Measurements from ENCODE around the gene TOP1. TPM values are rescaled to one million over a fixed set of nuclear protein-coding genes. Genes with fewer than 3 reads are reported as not detected.

The TOP1 gene
- total and polyA plus RNA-seq, 3 experiments from 2014 or later: 15.0 to 103 (median 98.5) TPM

DNA sequence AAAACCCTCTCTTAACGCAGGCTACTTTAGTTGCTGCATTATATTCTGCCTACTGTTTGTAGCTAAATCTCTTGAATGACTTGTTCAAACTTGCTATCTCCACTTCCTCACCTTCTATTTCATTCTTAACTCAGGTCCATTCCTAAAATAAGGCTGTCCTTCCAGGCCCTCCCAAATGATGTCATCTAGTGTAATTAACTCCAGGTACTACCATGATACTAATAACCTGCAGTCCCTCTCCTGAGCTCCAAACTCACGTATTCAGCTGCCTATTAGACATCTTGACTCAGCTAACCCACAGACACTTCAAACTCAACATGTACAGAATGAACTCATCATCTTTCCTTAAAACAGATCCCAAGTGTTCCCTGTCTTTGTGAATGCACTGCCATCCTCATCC lies 10.5 kb upstream of the TOP1 start:
- Histone ChIP-seq H3K27ac (ENCODE audit: low read depth, low read length) (no peak overlapping the region), H3K4me3 (ENCODE audit: low read length) (no peak overlapping the region), H3K36me3 (ENCODE audit: insufficient read depth, low read length) (no peaks in the 10 kb centered on the region), H3K27me3 (ENCODE audit: insufficient read depth, low read length, poor library complexity, severe bottlenecking) (no peaks in the 10 kb centered on the region), H3K9me3 (ENCODE audit: low read length) (no peaks in the 10 kb centered on the region), H3K4me1 (ENCODE audit: insufficient read depth, low read length) (no peaks in the 10 kb centered on the region)
- Mint-ChIP-seq H3K27me3 (peaks cover 0 to 6% of the 10 kb centered on the region in 2 donors), H3K27ac (no peak overlapping the region), H3K9me3 (no peaks in the 10 kb centered on the region), H3K36me3 (peaks cover 0 to 1% (median 0%) of the 10 kb centered on the region in 3 donors), H3K4me1 (no peaks in the 10 kb centered on the region), H3K4me3 (no peak overlapping the region)
- ChIA-PET CTCF (interaction anchor here (0.5 to 0.6 kb wide), 2 partner anchors 29 to 321 kb away, joined by 3 read pairs; no protein-coding TSS in a partner anchor), POLR2A (no interaction called here)
- no peak for DNase-seq

DNA sequence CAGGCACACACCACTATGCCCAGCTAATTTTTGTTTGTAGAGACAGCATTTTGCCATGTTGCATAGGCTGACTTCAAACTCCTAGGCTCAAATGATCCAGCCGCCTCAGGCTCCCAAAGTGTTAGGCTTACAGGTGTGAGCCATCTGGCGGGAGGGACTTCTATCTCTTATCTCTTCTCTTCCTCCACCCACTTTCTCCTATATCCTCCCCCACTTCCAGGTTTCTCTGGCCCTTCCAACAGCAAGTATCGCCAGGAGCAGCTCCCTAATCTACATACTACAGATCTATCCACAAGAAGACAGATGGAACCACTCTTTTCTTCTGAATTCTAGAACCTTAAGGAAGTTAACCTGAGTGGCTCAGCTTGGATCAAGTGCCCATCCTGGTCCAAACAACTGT lies 5.1 kb upstream of the TOP1 start:
- CTCF ChIA-PET: interaction anchor here (3.1 kb wide), 1 partner anchor 33 kb away, joined by 8 read pairs; no protein-coding TSS in a partner anchor
- H3K9me3 Mint-ChIP-seq: no peaks in the 10 kb centered on the region
- H3K4me3 ChIP-seq (ENCODE audit: low read length): no peak overlapping the region

GRCh38 chr20:41027366-41027765 lies 1.3 kb upstream of the TOP1 start:
- Histone ChIP-seq H3K4me1 (ENCODE audit: insufficient read depth, low read length) (peaks cover 32% of the 10 kb centered on the region), H3K36me3 (ENCODE audit: insufficient read depth, low read length) (no peaks in the 10 kb centered on the region), H3K27me3 (ENCODE audit: insufficient read depth, low read length, poor library complexity, severe bottlenecking) (no peaks in the 10 kb centered on the region), H3K4me3 (ENCODE audit: low read length) (no peak overlapping the region), H3K27ac (ENCODE audit: low read depth, low read length) (no peak overlapping the region), H3K9me3 (ENCODE audit: low read length) (no peaks in the 10 kb centered on the region)
- peaks cover 0 to 23% (median 0%) of the 10 kb centered on the region in 3 donors for H3K36me3 Mint-ChIP-seq
- CTCF ChIA-PET: interaction anchor here (1.2 to 1.4 kb wide), 2 partner anchors 33 to 36 kb away, joined by 5 read pairs; no protein-coding TSS in a partner anchor
- no peak for DNase-seq
- H3K9me3 Mint-ChIP-seq: no peaks in the 10 kb centered on the region
- H3K4me1 Mint-ChIP-seq: peaks cover 36 to 42% (median 38%) of the 10 kb centered on the region in 3 donors
- POLR2A ChIA-PET: no interaction called here
- H3K4me3 Mint-ChIP-seq: peak overlapping the region in 6 of 7 donors; percentile 3 to 97 (median 74)
- peak overlapping the region; percentile 34 to 97 (median 90) for H3K27ac Mint-ChIP-seq
- peaks cover 0 to 8% of the 10 kb centered on the region in 2 donors for H3K27me3 Mint-ChIP-seq

More for the DNA sequence above, 5.1 kb upstream of the TOP1 start:
- H3K4me1 Mint-ChIP-seq: peaks cover 8 to 15% (median 13%) of the 10 kb centered on the region in 3 donors
- H3K36me3 Mint-ChIP-seq: peaks cover 0 to 1% (median 0%) of the 10 kb centered on the region in 3 donors
- H3K27ac Mint-ChIP-seq: no peak overlapping the region
- peaks cover 0 to 8% of the 10 kb centered on the region in 2 donors for H3K27me3 Mint-ChIP-seq
- POLR2A ChIA-PET: no interaction called here
- Histone ChIP-seq H3K4me1 (ENCODE audit: insufficient read depth, low read length) (peaks cover 6% of the 10 kb centered on the region), H3K27me3 (ENCODE audit: insufficient read depth, low read length, poor library complexity, severe bottlenecking) (no peaks in the 10 kb centered on the region), H3K9me3 (ENCODE audit: low read length) (no peaks in the 10 kb centered on the region), H3K36me3 (ENCODE audit: insufficient read depth, low read length) (no peaks in the 10 kb centered on the region), H3K27ac (ENCODE audit: low read depth, low read length) (no peak overlapping the region)
- H3K4me3 Mint-ChIP-seq: no peak overlapping the region
- DNase-seq: no peak

DNA sequence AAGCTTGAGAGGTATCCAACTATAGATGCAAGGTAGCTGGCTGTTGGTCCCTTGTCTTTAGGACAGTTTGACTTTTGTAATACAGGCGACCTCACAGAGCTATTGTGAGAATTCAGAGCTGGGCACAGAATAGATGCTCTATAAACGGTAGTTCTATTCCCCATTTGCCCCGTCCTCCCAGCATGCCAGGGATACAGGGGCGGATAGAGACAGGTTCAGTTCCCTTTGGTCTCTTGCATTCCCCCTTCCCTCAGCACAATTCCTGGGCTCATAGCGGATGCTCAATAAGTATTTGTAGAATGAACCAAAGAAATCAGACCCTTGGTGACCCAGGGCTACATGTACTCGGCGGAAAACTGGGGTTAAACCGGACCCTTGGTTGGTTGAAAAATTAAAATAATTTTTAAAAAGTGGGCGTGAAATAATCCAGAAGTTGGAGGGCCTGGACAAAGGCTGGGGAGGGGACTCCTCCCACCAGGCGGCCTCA lies 707 bp upstream of the TOP1 start:
- Mint-ChIP-seq H3K27me3 (peaks cover 0 to 5% of the 10 kb centered on the region in 2 donors), H3K4me1 (peaks cover 42 to 47% (median 44%) of the 10 kb centered on the region in 3 donors), H3K27ac (peak overlapping the region; percentile 83 to 99 (median 97)), H3K4me3 (peak overlapping the region; percentile 91 to 97 (median 94)), H3K9me3 (no peaks in the 10 kb centered on the region), H3K36me3 (peaks cover 0 to 28% (median 5%) of the 10 kb centered on the region in 3 donors)
- peak overlapping the region; percentile 66 for H3K27ac ChIP-seq (ENCODE audit: low read depth, low read length)
- ChIA-PET CTCF (interaction anchor here (1.2 to 1.4 kb wide), 2 partner anchors 34 to 37 kb away, joined by 5 read pairs; no protein-coding TSS in a partner anchor), POLR2A (interaction anchor here (2.4 kb wide), 1 partner anchor 20 kb away, joined by 9 read pairs; no protein-coding TSS in a partner anchor)
- no peaks in the 10 kb centered on the region for H3K36me3 ChIP-seq (ENCODE audit: insufficient read depth, low read length)
- no peaks in the 10 kb centered on the region for H3K9me3 ChIP-seq (ENCODE audit: low read length)
- no peak for DNase-seq
- H3K4me1 ChIP-seq (ENCODE audit: insufficient read depth, low read length): peaks cover 37% of the 10 kb centered on the region
- peak overlapping the region; percentile 61 for H3K4me3 ChIP-seq (ENCODE audit: low read length)
- no peaks in the 10 kb centered on the region for H3K27me3 ChIP-seq (ENCODE audit: insufficient read depth, low read length, poor library complexity, severe bottlenecking)

- Histone ChIP-seq H3K27me3 (ENCODE audit: insufficient read depth, low read length, poor library complexity, severe bottlenecking) (no peaks in the 10 kb centered on the region), H3K4me3 (ENCODE audit: low read length) (peak overlapping the region; percentile 76), H3K27ac (ENCODE audit: low read depth, low read length) (peak overlapping the region; percentile 94), H3K9me3 (ENCODE audit: low read length) (no peaks in the 10 kb centered on the region), H3K36me3 (ENCODE audit: insufficient read depth, low read length) (no peaks in the 10 kb centered on the region), H3K4me1 (ENCODE audit: insufficient read depth, low read length) (peaks cover 52% of the 10 kb centered on the region)
- Mint-ChIP-seq H3K4me3 (peak overlapping the region; percentile 87 to 98 (median 96)), H3K27ac (peak overlapping the region; percentile 87 to 99 (median 94)), H3K27me3 (peaks cover 0 to 1% of the 10 kb centered on the region in 2 donors), H3K36me3 (peaks cover 0 to 32% (median 5%) of the 10 kb centered on the region in 3 donors), H3K9me3 (no peaks in the 10 kb centered on the region), H3K4me1 (peaks cover 55 to 61% (median 58%) of the 10 kb centered on the region in 3 donors)
- CTCF ChIA-PET: interaction anchor here (0.9 to 4.4 kb wide), 2 partner anchors 16 to 38 kb away, joined by 4 to 23 read pairs; no protein-coding TSS in a partner anchor
- POLR2A ChIA-PET: interaction anchor here (2.4 kb wide), 1 partner anchor 19 kb away, joined by 9 read pairs; no protein-coding TSS in a partner anchor
- DNase-seq: peak; percentile 11 to 55 (median 37)
Observed at GRCh38 chr20:41029150-41029901, 704 bp downstream of the TOP1 start.

DNA sequence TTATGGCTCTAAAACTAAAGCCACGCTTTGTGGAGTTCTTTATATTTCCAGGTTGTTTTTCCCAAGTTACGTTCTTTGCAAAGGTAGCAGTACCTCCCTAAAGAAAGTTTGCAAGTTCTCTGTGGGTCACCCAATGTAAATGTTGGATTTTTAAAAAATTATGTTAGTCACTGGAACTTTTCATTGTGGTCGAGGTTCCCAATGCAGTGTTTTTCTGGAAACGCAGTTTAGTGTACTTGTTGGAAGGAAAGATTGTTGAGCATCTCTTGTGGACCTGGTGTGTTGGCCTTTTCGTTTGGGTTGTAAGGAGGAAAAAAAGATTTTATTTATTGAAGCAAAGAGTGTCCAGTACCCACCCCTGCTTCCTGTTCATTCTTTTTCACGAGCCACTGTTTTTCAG lies 1.4 kb downstream of the TOP1 start:
- Mint-ChIP-seq H3K4me1 (peaks cover 60 to 69% (median 65%) of the 10 kb centered on the region in 3 donors), H3K9me3 (no peaks in the 10 kb centered on the region), H3K36me3 (peaks cover 0 to 37% (median 7%) of the 10 kb centered on the region in 3 donors), H3K4me3 (peak overlapping the region; percentile 87 to 98 (median 96)), H3K27me3 (peaks cover 0 to 1% of the 10 kb centered on the region in 2 donors), H3K27ac (peak overlapping the region in 7 of 8 donors; percentile 50 to 97 (median 93))
- Histone ChIP-seq H3K9me3 (ENCODE audit: low read length) (no peaks in the 10 kb centered on the region), H3K4me3 (ENCODE audit: low read length) (peak overlapping the region; percentile 76), H3K36me3 (ENCODE audit: insufficient read depth, low read length) (no peaks in the 10 kb centered on the region), H3K4me1 (ENCODE audit: insufficient read depth, low read length) (peaks cover 58% of the 10 kb centered on the region), H3K27me3 (ENCODE audit: insufficient read depth, low read length, poor library complexity, severe bottlenecking) (no peaks in the 10 kb centered on the region), H3K27ac (ENCODE audit: low read depth, low read length) (peak overlapping the region; percentile 94)
- no peak for DNase-seq
- ChIA-PET POLR2A (interaction anchor here (0.6 to 2.4 kb wide), 2 partner anchors 18 to 129 kb away, joined by 3 to 9 read pairs; no protein-coding TSS in a partner anchor), CTCF (interaction anchor here (0.9 to 4.4 kb wide), 2 partner anchors 16 to 39 kb away, joined by 4 to 23 read pairs; no protein-coding TSS in a partner anchor)

GRCh38 chr20:41030531-41031242 lies 2.1 kb downstream of the TOP1 start:
- Mint-ChIP-seq H3K9me3 (no peaks in the 10 kb centered on the region), H3K27me3 (peaks cover 0 to 1% of the 10 kb centered on the region in 2 donors), H3K4me3 (peak overlapping the region; percentile 87 to 98 (median 96)), H3K4me1 (peaks cover 66 to 75% (median 72%) of the 10 kb centered on the region in 3 donors), H3K27ac (peak overlapping the region; percentile 9 to 97 (median 75)), H3K36me3 (peaks cover 0 to 42% (median 12%) of the 10 kb centered on the region in 3 donors)
- H3K27me3 ChIP-seq (ENCODE audit: insufficient read depth, low read length, poor library complexity, severe bottlenecking): no peaks in the 10 kb centered on the region
- ChIA-PET POLR2A (interaction anchor here (0.6 to 1.5 kb wide), 4 partner anchors 15 to 128 kb away, joined by 3 to 5 read pairs (median 3); no protein-coding TSS in a partner anchor), CTCF (interaction anchor here (1.1 to 4.4 kb wide), 3 partner anchors 10 to 64 kb away, joined by 3 to 23 read pairs (median 7); no protein-coding TSS in a partner anchor)
- DNase-seq: no peak
- H3K27ac ChIP-seq (ENCODE audit: low read depth, low read length): no peak overlapping the region
- no peaks in the 10 kb centered on the region for H3K9me3 ChIP-seq (ENCODE audit: low read length)
- no peaks in the 10 kb centered on the region for H3K36me3 ChIP-seq (ENCODE audit: insufficient read depth, low read length)
- H3K4me1 ChIP-seq (ENCODE audit: insufficient read depth, low read length): peaks cover 64% of the 10 kb centered on the region
- H3K4me3 ChIP-seq (ENCODE audit: low read length): peak overlapping the region; percentile 76

Measured in CD8-positive, alpha-beta memory T cell (primary cell).